ENCODE results near the gene DPYSL5. TPM values are rescaled to one million over a fixed set of nuclear protein-coding genes. Genes with fewer than 3 reads are reported as not detected.

The DPYSL5 gene
- total and polyA plus RNA-seq, 12 donors: 0.34 to 1.6 (median 0.82) TPM; not detected in 4

- WGBS, 4 donors: 76 to 83% (median 79%) methylated on average over 12 of the region's 12 CpGs
- Histone ChIP-seq H3K9me3 (replicated peaks in 1 of 3) (no peaks in the 10 kb centered on the region), H3K27me3 (no peaks in the 10 kb centered on the region), H3K4me1 (replicated peaks in 1 of 2) (no peaks in the 10 kb centered on the region), H3K36me3 (replicated peaks in 1 of 2) (no peaks in the 10 kb centered on the region), H3K4me3 (no peak overlapping the region), H3K27ac (no peak overlapping the region)
- no peak for TF ChIP-seq POLR2A (IDR thresholded peaks at IDR 0.05)
- TF ChIP-seq, protein P1, sequence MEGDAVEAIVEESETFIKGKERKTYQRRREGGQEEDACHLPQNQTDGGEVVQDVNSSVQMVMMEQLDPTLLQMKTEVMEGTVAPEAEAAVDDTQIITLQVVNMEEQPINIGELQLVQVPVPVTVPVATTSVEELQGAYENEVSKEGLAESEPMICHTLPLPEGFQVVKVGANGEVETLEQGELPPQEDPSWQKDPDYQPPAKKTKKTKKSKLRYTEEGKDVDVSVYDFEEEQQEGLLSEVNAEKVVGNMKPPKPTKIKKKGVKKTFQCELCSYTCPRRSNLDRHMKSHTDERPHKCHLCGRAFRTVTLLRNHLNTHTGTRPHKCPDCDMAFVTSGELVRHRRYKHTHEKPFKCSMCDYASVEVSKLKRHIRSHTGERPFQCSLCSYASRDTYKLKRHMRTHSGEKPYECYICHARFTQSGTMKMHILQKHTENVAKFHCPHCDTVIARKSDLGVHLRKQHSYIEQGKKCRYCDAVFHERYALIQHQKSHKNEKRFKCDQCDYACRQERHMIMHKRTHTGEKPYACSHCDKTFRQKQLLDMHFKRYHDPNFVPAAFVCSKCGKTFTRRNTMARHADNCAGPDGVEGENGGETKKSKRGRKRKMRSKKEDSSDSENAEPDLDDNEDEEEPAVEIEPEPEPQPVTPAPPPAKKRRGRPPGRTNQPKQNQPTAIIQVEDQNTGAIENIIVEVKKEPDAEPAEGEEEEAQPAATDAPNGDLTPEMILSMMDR (IDR thresholded peaks at IDR 0.05): no peak
- no peak for DNase-seq
- intact Hi-C loops (cut with DNase I): no loop called here
These were observed 57.6 kb downstream of the DPYSL5 start for GRCh38 chr2:26905341-26906198.

DNA sequence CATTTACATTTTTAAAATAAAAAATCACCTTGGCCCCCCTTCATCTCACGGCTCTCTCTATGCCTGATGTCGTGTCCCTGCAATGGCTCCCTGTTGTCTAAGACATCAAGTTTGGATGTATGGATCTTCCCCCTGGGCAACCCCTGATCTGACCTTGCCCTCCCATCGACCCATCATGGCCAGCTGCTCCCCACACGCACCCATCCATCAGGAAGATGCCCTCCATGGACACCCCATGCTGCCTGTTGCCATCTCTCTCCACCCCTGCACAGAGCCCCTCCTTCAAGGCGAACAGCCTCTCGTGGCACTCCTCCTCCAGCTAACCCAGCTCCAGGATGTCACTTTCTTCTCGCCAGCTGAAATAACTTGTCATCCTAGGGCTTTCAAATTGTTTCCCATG is 59.5 kb downstream of the DPYSL5 start:
- WGBS, 4 donors: 49 to 59% (median 53%) methylated on average over 7 of the region's 7 CpGs
- no peak for TF ChIP-seq POLR2A (IDR thresholded peaks at IDR 0.05)
- TF ChIP-seq, protein P1 (IDR thresholded peaks at IDR 0.05): no peak
- no peaks in the 10 kb centered on the region for H3K36me3 ChIP-seq (replicated peaks in 1 of 2)
- no peak overlapping the region for H3K4me3 ChIP-seq
- H3K27me3 ChIP-seq: no peaks in the 10 kb centered on the region
- no peaks in the 10 kb centered on the region for H3K9me3 ChIP-seq (replicated peaks in 1 of 3)
- intact Hi-C loops (cut with DNase I): no loop called here
- no peaks in the 10 kb centered on the region for H3K4me1 ChIP-seq (replicated peaks in 1 of 2)
- DNase-seq: no peak
- H3K27ac ChIP-seq: no peak overlapping the region

- TF ChIP-seq, protein P1 (IDR thresholded peaks at IDR 0.05): no peak
- TF ChIP-seq POLR2A (IDR thresholded peaks at IDR 0.05): no peak
- no peak overlapping the region for H3K27ac ChIP-seq
- DNase-seq: no peak
- intact Hi-C loops (cut with DNase I): no loop called here
- H3K36me3 ChIP-seq (replicated peaks in 1 of 2): no peaks in the 10 kb centered on the region
- WGBS, 4 donors: 83 to 97% (median 93%) methylated on average over 2 of the region's 2 CpGs
- H3K4me1 ChIP-seq (replicated peaks in 1 of 2): no peaks in the 10 kb centered on the region
- H3K27me3 ChIP-seq: peaks cover 4% of the 10 kb centered on the region
- no peaks in the 10 kb centered on the region for H3K9me3 ChIP-seq (replicated peaks in 1 of 3)
- H3K4me3 ChIP-seq: no peak overlapping the region
These were observed 62.2 kb downstream of the DPYSL5 start for GRCh38 chr2:26910176-26910575.

- no peaks in the 10 kb centered on the region for H3K9me3 ChIP-seq (replicated peaks in 1 of 3)
- H3K4me1 ChIP-seq (replicated peaks in 1 of 2): no peaks in the 10 kb centered on the region
- no peaks in the 10 kb centered on the region for H3K36me3 ChIP-seq (replicated peaks in 1 of 2)
- H3K27ac ChIP-seq: peak overlapping the region in 1 of 5 donors; percentile 42
- intact Hi-C loops (cut with DNase I): no loop called here
- 47 to 54% (median 51%) methylated on average over 21 to 23 of the region's 23 CpGs for WGBS, 4 donors
- DNase-seq: peak in 1 of 7 donors; percentile 78
- no peak for TF ChIP-seq POLR2A (IDR thresholded peaks at IDR 0.05)
- TF ChIP-seq, protein P1 (IDR thresholded peaks at IDR 0.05): no peak
- H3K27me3 ChIP-seq: peaks cover 4% of the 10 kb centered on the region
- H3K4me3 ChIP-seq: no peak overlapping the region
These were observed 64.3 kb downstream of the DPYSL5 start for GRCh38 chr2:26911911-26912861.

All from adrenal gland (tissue), 12 donors.